K562 (cell line): ENCODE data around the gene TOMM5. TPM values are rescaled to one million over a fixed set of nuclear protein-coding genes. Genes with fewer than 3 reads are reported as not detected.

Experiments
- ARNT ChIP-seq, 2 experiments: fragments of 450-650 bp; IDR thresholded peaks; 2 replicates each; pipeline ENCODE4 v1.6.1; 2016; ENCODE audit warnings: mild to moderate bottlenecking in 1 of 2
- ESRRB ChIP-seq: fragments of 250-450 bp; sonication (Bioruptor Pico); IDR thresholded peaks from 2 replicates; pipeline ENCODE4 v1.5.0; 2020; ENCODE audit warnings: mild to moderate bottlenecking, moderate library complexity, borderline replicate concordance
- IRF1 ChIP-seq: sonication (generic); formaldehyde crosslinking; IDR thresholded peaks from 2 replicates; pipeline ENCODE4 v1.8.0; 2022; ENCODE audit warnings: missing genetic modification reagents, mild to moderate bottlenecking, borderline replicate concordance
- JUNB ChIP-seq: fragments of 450-650 bp; formaldehyde crosslinking; conservative IDR thresholded peaks from 2 replicates; pipeline ENCODE4 v1.4.0; 2020; ENCODE audit warnings: mild to moderate bottlenecking
- KLF16 ChIP-seq: IDR thresholded peaks from 2 replicates; pipeline ENCODE4 v1.6.1; 2016; ENCODE audit warnings: antibody characterized with exemption
- MXD1 ChIP-seq: fragments of 250-450 bp; sonication (Bioruptor Pico); IDR thresholded peaks from 2 replicates; pipeline ENCODE4 v1.8.0; 2021; ENCODE audit warnings: borderline replicate concordance, mild to moderate bottlenecking, moderate library complexity; ENCODE audit not compliant: poor library complexity, severe bottlenecking
- NR2C2 ChIP-seq, 2 experiments: fragments of 200-800 bp in 1 of 2; sonication (Bioruptor generic) in 1 of 2; sonication (generic) in 1 of 2; formaldehyde crosslinking in 1 of 2; IDR thresholded peaks; 2 replicates each; pipeline versions ENCODE4 v1.6.1 to v1.8.0; 2016 to 2022; ENCODE audit warnings: mild to moderate bottlenecking in 1 of 2, missing compliant biosample characterization in 1 of 2, missing genetic modification characterization in 1 of 2, missing genetic modification reagents in 1 of 2
- TFE3 ChIP-seq: fragments of 450-650 bp; formaldehyde crosslinking; IDR thresholded peaks from 2 replicates; pipeline ENCODE4 v1.4.0; 2020; ENCODE audit warnings: mild to moderate bottlenecking, mixed read lengths
- ZNF561 ChIP-seq: fragments of 450-650 bp; formaldehyde crosslinking; conservative IDR thresholded peaks from 2 replicates; pipeline ENCODE4 v1.4.0; 2020; ENCODE audit warnings: mild to moderate bottlenecking, moderate library complexity
- ZNF79 ChIP-seq: fragments of 250-450 bp; sonication (Bioruptor Pico); IDR thresholded peaks from 2 replicates; pipeline ENCODE4 v1.4.0; 2020; ENCODE audit warnings: low read depth, mild to moderate bottlenecking, moderate library complexity
- polyA plus RNA-seq, 8 experiments: library from polyadenylated mRNA; depleted of rRNA in 4 of 8; stranded (reverse) in 5 of 8; unstranded in 3 of 8; fragments of >200 nt; fragmentation: Nextera tagmentation in 2 of 8; fragmentation: Illumina TruSeq in 1 of 8; extraction: Ambion mirVana in 2 of 8; extraction: Trizol in 1 of 8; gene quantifications; 2 replicates each; pipeline versions ENCODE4 v1.2.1 to v1.2.3, GENCODE V29; 2011 to 2014; ENCODE audit warnings: inconsistent platforms in 1 of 8, missing spikeins in 1 of 8
- total RNA-seq, 7 experiments: library from RNA; depleted of rRNA in 6 of 7; stranded (reverse); fragments of >200 nt in 6 of 7; fragmentation: Illumina TruSeq in 2 of 7; extraction: Trizol in 2 of 7; gene quantifications; 2 replicates each; pipeline versions ENCODE4 v1.2.1 to v1.2.3, GENCODE V29; 2011 to 2021; ENCODE audit warnings: low replicate concordance in 1 of 7
- TF ChIP-seq, protein P1 (sequence below), 2 experiments: fragments of 450-650 bp in 1 of 2; sonication (generic) in 1 of 2; formaldehyde crosslinking; conservative IDR thresholded peaks; 2 replicates each; pipeline versions ENCODE4 v1.4.0 to v1.8.1; 2020 to 2022; ENCODE audit warnings: mild to moderate bottlenecking in 1 of 2, missing genetic modification reagents in 1 of 2
- TF ChIP-seq, protein P2 (sequence below): fragments of 450-650 bp; formaldehyde crosslinking; IDR thresholded peaks from 2 replicates; pipeline ENCODE4 v1.4.0; 2022; ENCODE audit warnings: missing genetic modification characterization

The TOMM5 gene
- total and polyA plus RNA-seq, 9 of the 15 experiments (the other 6 are each of a cell fraction or from before 2014, with no cell fraction given) = 262 to 1,742 (median 496) TPM

- no peak for TF ChIP-seq TFE3 (CRISPR knock-in tag)
- no peak for TF ChIP-seq ZNF561 (CRISPR knock-in tag)
- no peak for TF ChIP-seq ZNF79 (CRISPR knock-in tag)
- TF ChIP-seq NR2C2 (CRISPR knock-in tag; IDR thresholded peaks at IDR 0.05) = peak; percentile 78; the same call in 1 of the 2 replicates
- 0 out of 2 replicates have a peak, but pooled peaks have one; percentile 59 for TF ChIP-seq NR2C2 (tag; IDR thresholded peaks at IDR 0.05)
- TF ChIP-seq ARNT (IDR thresholded peaks at IDR 0.05) = peak; percentile 29 to 34; a peak in 2 of 4 replicates
- TF ChIP-seq ESRRB = no peak
- TF ChIP-seq, protein P1, sequence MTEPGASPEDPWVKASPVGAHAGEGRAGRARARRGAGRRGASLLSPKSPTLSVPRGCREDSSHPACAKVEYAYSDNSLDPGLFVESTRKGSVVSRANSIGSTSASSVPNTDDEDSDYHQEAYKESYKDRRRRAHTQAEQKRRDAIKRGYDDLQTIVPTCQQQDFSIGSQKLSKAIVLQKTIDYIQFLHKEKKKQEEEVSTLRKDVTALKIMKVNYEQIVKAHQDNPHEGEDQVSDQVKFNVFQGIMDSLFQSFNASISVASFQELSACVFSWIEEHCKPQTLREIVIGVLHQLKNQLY (CRISPR knock-in tag; conservative IDR thresholded peaks at IDR 0.05) = no peak
- TF ChIP-seq, protein P2, sequence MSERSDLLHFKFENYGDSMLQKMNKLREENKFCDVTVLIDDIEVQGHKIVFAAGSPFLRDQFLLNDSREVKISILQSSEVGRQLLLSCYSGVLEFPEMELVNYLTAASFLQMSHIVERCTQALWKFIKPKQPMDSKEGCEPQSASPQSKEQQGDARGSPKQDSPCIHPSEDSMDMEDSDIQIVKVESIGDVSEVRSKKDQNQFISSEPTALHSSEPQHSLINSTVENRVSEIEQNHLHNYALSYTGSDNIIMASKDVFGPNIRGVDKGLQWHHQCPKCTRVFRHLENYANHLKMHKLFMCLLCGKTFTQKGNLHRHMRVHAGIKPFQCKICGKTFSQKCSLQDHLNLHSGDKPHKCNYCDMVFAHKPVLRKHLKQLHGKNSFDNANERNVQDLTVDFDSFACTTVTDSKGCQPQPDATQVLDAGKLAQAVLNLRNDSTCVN (CRISPR knock-in tag) = 0 out of 2 replicates have a peak, but pooled peaks have one; percentile 56
- peak; percentile 81 for TF ChIP-seq KLF16
- TF ChIP-seq IRF1 (CRISPR knock-in tag) = no peak
- no peak for TF ChIP-seq JUNB
- TF ChIP-seq MXD1 = peak; percentile 48
These were observed at the start of gene TOMM5 (continued) for GRCh38 chr9:37592108-37592951.
